Breast epithelium (tissue), 4 donors: Measurements from ENCODE around the gene ARL9. TPM values are rescaled to one million over a fixed set of nuclear protein-coding genes. Genes with fewer than 3 reads are reported as not detected.

Experiments used
- DNase-seq, 2 donors: peaks; one replicate each; pipeline ENCODE4 v3.0.0-alpha.2; 2019; ENCODE audit warnings: low spot score in 2 of 2
- H3K27ac ChIP-seq, 2 donors: fragments of 200-600 bp; sonication (generic) in 1 of 2; one replicate each; pipeline ENCODE4 v1.5.1; 2016 to 2019; ENCODE audit warnings: mild to moderate bottlenecking in 1 of 2
- H3K27me3 ChIP-seq, 2 donors: fragments of 200-600 bp; sonication (generic) in 1 of 2; one replicate each; pipeline versions ENCODE4 v1.5.1 to v1.6.0; 2017 to 2019; ENCODE audit warnings: control low read depth in 1 of 2, mild to moderate bottlenecking in 1 of 2
- H3K36me3 ChIP-seq: fragments of 200-600 bp; one replicate; pipeline ENCODE4 v1.5.1; 2019
- H3K4me1 ChIP-seq, 2 donors: fragments of 200-600 bp; sonication (generic); one replicate each; pipeline ENCODE4 v1.5.1; 2016 to 2019; ENCODE audit warnings: control low read depth in 1 of 2
- H3K4me3 ChIP-seq, 3 donors: fragments of 200-600 bp; sonication (generic); 1 replicate in 2 of 3; 2 replicates in 1 of 3; pipeline ENCODE4 v1.5.1; 2016 to 2019; ENCODE audit warnings: mild to moderate bottlenecking in 3 of 3, moderate library complexity in 2 of 3
- H3K9me3 ChIP-seq, 2 donors: fragments of 200-600 bp; sonication (generic) in 1 of 2; one replicate each; pipeline ENCODE4 v1.5.1; 2016 to 2019; ENCODE audit warnings: control low read depth in 1 of 2
- CTCF ChIP-seq, 3 donors: fragments of 450-650 bp; IDR thresholded peaks; one replicate each; pipeline ENCODE4 v1.5.1; 2016 to 2017; ENCODE audit warnings: antibody characterized with exemption in 3 of 3, mild to moderate bottlenecking in 3 of 3, moderate library complexity in 3 of 3
- POLR2A ChIP-seq: fragments of 450-650 bp; IDR thresholded peaks from one replicate; pipeline ENCODE4 v1.6.1; 2016; ENCODE audit warnings: antibody characterized with exemption, mild to moderate bottlenecking, moderate library complexity
- POLR2AphosphoS5 ChIP-seq, 3 donors: sonication (generic); formaldehyde crosslinking; IDR thresholded peaks; one replicate each; pipeline ENCODE4 v1.6.1; 2017; ENCODE audit warnings: antibody characterized with exemption in 3 of 3
- intact Hi-C: fragments of 100-400 bp; cut with DNase I; formaldehyde crosslinking; loops from one replicate; pipeline ENCODE4 v1.15.1; 2023; ENCODE audit warnings: low total_unique reads
- total RNA-seq, 3 donors: library from RNA; depleted of rRNA; stranded (reverse); fragments of >200 nt; gene quantifications; one replicate each; pipeline ENCODE4 v1.1.0, GENCODE V29; 2016

Gene ARL9
- total RNA-seq: not detected

- H3K4me1 ChIP-seq: no peaks in the 10 kb centered on the region
- intact Hi-C loops: no loop called here
- TF ChIP-seq POLR2A (no peak), POLR2AphosphoS5 (IDR thresholded peaks at IDR 0.05) (peak in 1 of 3 donors; percentile 5), CTCF (IDR thresholded peaks at IDR 0.05) (no peak)
- no peaks in the 10 kb centered on the region for H3K27me3 ChIP-seq
- peak within 1 kb of the TSS; percentile 52 to 74 (median 71) for H3K4me3 ChIP-seq
- H3K36me3 ChIP-seq: no peaks in the 10 kb centered on the region
- H3K27ac ChIP-seq: peak within 1 kb of the TSS; percentile 67 to 68
- H3K9me3 ChIP-seq: no peaks in the 10 kb centered on the region
- DNase-seq: no peak
Measured at GRCh38 chr4:56505269-56506130, at the start of gene ARL9. ARL9 (plus strand) TSS chr4:56505791; CDS start chr4:56505863, 72 bp downstream.

GRCh38 chr4:56460085-56460484 lies 45.5 kb upstream of the ARL9 start:
- intact Hi-C loops: no loop called here
- DNase-seq: no peak
- peaks cover 0 to 8% of the 10 kb centered on the region in 2 donors for H3K4me1 ChIP-seq
- no peaks in the 10 kb centered on the region for H3K9me3 ChIP-seq
- no peak overlapping the region for H3K27ac ChIP-seq
- TF ChIP-seq POLR2A (no peak), CTCF (IDR thresholded peaks at IDR 0.05) (no peak), POLR2AphosphoS5 (IDR thresholded peaks at IDR 0.05) (no peak)
- H3K4me3 ChIP-seq: no peak overlapping the region
- H3K36me3 ChIP-seq: no peaks in the 10 kb centered on the region
- H3K27me3 ChIP-seq: no peaks in the 10 kb centered on the region

- peaks cover 0 to 12% of the 10 kb centered on the region in 2 donors for H3K4me1 ChIP-seq
- H3K4me3 ChIP-seq: no peak overlapping the region
- no peaks in the 10 kb centered on the region for H3K27me3 ChIP-seq
- H3K36me3 ChIP-seq: no peaks in the 10 kb centered on the region
- H3K27ac ChIP-seq: no peak overlapping the region
- TF ChIP-seq POLR2A: no peak
- TF ChIP-seq CTCF (IDR thresholded peaks at IDR 0.05): no peak
- no peak for TF ChIP-seq POLR2AphosphoS5 (IDR thresholded peaks at IDR 0.05)
- no peaks in the 10 kb centered on the region for H3K9me3 ChIP-seq
- no peak for DNase-seq
- intact Hi-C loops: no loop called here
Measured at GRCh38 chr4:56462157-56462556, 43.4 kb upstream of the ARL9 start.

GRCh38 chr4:56463711-56464110 lies 41.9 kb upstream of the ARL9 start:
- no peak for DNase-seq
- intact Hi-C loops: no loop called here
- Histone ChIP-seq H3K4me1 (peaks cover 0 to 12% of the 10 kb centered on the region in 2 donors), H3K27ac (no peak overlapping the region), H3K9me3 (no peaks in the 10 kb centered on the region), H3K27me3 (no peaks in the 10 kb centered on the region), H3K4me3 (no peak overlapping the region), H3K36me3 (no peaks in the 10 kb centered on the region)
- TF ChIP-seq POLR2AphosphoS5 (IDR thresholded peaks at IDR 0.05) (no peak), POLR2A (no peak), CTCF (IDR thresholded peaks at IDR 0.05) (no peak)

GRCh38 chr4:56464581-56464980 lies 41.0 kb upstream of the ARL9 start:
- H3K9me3 ChIP-seq: no peaks in the 10 kb centered on the region
- no peak overlapping the region for H3K27ac ChIP-seq
- peaks cover 0 to 12% of the 10 kb centered on the region in 2 donors for H3K4me1 ChIP-seq
- no peaks in the 10 kb centered on the region for H3K27me3 ChIP-seq
- DNase-seq: no peak
- intact Hi-C loops: no loop called here
- no peak overlapping the region for H3K4me3 ChIP-seq
- TF ChIP-seq CTCF (IDR thresholded peaks at IDR 0.05) (no peak), POLR2A (no peak), POLR2AphosphoS5 (IDR thresholded peaks at IDR 0.05) (no peak)
- H3K36me3 ChIP-seq: no peaks in the 10 kb centered on the region
